NK-92 (cell line): ENCODE results near the gene NCOA3.
"Not testable (repeated sequence)": the region's sequence is repeated elsewhere in the genome, so short reads cannot be mapped to it uniquely, and the experiment has no call there.

ENCODE experiments used
- DNase-seq: peaks from one replicate; lab custom pipeline; 2025; ENCODE audit not compliant: unreplicated experiment; lab: John Stamatoyannopoulos, UW

NCOA3 gene

DNA sequence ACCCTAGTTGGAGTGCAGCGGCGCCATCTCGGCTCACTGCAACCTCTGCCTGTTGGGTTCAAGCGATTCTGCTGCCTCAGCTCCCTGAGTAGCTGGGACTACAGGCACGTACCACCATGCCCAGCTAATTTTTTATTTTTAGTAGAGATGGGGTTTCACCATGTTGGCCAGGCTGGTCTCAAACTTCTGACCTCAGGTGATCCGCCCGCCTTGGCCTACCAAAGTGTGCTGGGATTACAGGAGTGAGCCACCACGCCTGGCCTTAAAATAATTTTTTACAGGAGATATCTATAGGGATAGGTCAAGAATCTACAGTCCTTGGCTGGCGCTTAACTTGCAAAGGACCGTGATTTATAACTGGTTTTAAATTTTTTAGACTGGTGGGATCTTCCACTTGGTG is 93.5 kb downstream of the NCOA3 start:
- DNase-seq, result not testable (repeated sequence)

- DNase-seq, result no peak
Measured at GRCh38 chr20:47596003-47596571, 94.4 kb downstream of the NCOA3 start.

DNA sequence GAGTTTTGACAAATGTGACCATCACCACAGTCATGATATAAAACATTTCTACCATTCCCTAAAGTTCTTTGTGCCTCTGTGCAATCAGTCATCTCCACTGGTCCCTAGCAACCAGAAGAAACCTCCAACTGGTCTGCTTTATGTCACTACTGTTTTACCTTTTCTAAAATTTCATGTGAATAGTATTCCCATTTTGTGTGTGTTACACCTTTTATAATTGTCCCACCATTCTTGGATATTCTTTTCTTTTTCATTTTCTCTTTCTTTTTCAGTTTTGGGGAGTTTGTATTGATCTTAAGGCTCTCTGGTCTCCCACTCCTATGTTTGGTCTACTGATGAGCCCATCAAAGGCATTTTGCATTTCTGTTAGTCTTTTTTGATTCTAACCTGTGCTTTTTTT is 95.4 kb downstream of the NCOA3 start:
- no peak for DNase-seq

GRCh38 chr20:47598911-47599744 is 97.4 kb downstream of the NCOA3 start:
- DNase-seq, result no peak

DNA sequence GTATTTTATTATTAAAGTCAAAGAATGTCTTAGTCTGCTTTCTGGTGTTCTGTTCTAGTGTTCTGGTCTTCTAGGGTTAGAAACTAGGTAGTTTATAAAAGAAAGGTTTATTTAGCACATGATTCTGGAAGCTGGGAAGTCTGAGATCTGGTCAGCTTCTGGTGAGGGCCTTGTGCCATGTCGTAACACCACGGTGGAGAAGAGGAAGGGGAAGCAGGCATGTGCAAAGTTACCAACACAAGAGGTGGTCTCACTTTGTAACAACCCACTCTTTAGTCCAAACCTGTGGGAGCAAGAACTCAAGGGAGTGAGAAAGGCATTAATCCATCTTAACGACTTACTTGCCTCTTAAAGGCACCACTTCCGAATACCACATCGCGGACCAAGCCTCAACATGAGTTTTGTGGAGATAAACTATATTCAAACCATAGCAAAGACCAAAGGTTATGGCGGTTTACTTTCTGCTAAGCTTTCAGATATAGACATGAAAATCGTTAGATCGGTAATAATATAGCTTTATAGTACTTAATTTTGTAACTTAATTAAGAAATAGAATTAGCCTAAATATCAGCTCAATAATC is 99.4 kb downstream of the NCOA3 start:
- no peak for DNase-seq

GRCh38 chr20:47603260-47603659 is 101.6 kb downstream of the NCOA3 start:
- DNase-seq, result no peak

DNA sequence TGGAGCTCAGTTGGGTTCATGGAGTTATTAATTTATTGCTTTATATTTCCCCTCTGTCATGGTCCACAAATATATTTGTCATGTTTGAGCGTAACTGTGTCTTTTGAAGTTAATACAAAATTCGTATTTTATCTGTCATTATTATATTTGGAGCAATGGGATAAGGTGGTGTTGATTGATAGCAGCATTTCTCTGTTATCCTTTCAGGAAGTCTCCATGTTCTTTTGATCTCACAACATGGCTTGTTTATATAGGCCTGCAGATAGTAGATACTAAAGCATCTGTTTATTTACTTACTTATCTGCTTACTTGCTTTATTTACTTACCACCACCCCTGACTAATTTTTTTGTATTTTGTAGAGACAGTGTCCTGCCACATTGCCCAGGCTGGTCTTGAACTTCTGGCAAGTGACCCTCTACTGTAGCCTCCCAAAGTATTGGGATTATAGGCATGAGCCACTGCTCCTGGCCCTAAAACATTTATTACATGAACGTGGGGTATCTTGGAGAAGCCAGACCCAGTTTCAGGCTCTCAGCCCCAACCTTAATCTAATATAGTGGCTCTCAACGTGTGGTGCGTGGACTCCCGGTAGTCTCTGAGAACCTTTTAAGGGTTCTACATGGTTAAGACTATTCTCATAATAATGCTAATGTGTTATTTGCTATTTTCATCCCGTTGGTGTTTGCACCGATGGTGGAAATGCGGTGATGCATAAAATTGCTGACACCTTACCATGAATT is 104.2 kb downstream of the NCOA3 start:
- DNase-seq, result no peak

- no peak for DNase-seq
Measured at GRCh38 chr20:47606414-47606982, 104.8 kb downstream of the NCOA3 start.

GRCh38 chr20:47606983-47607613 is 105.4 kb downstream of the NCOA3 start:
- no peak for DNase-seq

DNA sequence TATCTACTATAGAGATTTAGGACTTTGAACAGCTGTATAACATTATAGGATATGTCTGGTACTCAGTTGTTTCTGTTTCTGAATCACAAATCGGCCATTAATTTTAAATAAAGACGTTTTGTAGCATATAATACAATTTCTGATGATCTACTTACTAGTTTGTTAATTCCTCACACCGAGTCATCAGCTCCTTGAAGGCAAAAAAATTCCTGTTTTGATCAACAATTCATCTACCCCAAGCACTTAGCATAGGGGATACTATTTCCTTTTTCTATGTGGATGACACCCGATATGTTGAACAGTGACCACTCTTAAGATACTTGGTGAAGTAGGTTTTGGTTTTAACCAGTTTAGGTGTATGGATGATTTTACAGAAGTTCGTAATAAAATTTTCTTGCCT is 107.3 kb downstream of the NCOA3 start:
- DNase-seq, result no peak

DNA sequence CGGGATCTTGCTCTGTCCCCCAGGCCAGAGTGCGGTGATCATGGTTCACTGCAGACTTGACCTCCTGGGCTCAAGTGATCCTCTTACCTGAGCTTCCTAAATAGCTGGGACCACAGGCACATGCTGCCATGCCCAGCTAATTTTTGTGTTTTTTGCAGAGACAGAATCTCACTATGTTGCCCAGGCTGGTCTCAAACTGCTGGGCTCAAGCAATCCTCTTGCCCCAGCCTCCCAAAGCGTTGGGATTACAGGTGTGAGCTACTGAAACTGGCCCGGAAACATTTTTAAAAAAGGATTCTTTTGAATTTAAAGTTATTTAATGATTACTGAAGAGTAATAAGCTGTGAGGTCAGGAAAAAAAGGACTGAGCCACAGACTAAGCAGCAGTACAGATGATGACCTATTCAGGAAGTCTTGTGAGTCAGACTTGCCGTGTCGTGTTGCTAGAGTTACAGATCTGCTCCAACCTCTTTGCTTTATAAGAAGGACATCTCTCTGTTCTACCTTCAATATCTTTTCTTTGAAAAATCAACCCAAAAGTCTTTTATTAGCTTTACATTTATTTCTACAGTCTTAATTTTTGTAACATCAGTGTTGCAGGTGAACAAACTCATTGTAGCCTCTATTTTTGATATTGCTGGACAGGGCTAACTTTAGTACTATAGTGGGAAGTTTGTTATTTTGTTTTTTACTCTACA is 108.7 kb downstream of the NCOA3 start:
- no peak for DNase-seq

DNA sequence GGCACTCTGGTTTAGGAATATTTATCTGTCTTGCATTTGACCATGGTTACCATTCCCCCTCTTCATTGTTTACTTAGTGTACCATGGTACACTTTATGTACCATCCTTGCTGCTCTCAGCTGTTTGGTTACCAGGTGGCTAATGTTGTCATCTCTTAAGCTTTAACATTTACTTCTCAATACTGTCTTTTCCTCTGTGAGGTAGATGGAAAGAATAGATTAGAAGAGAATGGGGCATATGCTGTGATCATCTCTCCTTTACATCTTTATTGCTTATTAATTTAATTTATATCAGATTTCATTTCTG is 109.2 kb downstream of the NCOA3 start:
- DNase-seq, result no peak

DNA sequence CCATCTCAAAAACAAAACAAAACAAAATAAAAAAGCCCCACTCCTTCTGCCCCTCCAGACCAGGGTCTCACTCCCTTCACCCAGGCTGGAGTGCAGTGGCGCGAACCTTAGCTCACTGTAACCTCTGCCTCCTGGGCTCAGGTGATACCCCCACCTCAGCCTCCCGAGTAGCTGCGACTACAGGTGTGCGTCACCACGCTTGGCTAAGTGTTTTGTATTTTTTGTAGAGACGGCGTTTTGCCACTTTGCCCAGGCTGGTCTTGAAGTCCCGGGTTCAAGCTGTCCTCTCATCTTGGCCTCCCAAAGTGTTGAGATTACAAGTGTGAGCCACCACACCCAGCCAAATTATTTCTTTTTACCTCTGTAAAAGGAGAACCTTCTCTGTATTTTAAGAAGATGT is 110.1 kb downstream of the NCOA3 start:
- no peak for DNase-seq

DNA sequence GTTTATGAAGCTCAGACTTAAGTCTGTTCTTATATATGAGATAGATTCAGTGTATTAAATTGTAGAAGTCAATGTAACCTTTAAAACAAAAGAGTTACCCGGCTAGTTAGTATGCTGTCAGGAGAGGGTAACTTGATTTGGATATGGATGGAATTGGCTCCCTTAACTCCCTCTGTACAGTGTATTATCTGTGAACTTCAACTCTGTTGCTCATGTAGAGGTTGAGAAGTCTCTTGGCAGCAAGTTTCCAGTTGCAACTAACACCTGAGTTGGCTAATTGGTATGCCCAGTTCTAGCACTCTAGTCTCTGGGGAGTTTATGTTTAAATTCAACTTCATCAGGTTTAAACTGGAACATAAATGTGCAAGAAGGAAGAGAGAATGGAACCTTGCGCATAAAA is 111.0 kb downstream of the NCOA3 start:
- no peak for DNase-seq

DNA sequence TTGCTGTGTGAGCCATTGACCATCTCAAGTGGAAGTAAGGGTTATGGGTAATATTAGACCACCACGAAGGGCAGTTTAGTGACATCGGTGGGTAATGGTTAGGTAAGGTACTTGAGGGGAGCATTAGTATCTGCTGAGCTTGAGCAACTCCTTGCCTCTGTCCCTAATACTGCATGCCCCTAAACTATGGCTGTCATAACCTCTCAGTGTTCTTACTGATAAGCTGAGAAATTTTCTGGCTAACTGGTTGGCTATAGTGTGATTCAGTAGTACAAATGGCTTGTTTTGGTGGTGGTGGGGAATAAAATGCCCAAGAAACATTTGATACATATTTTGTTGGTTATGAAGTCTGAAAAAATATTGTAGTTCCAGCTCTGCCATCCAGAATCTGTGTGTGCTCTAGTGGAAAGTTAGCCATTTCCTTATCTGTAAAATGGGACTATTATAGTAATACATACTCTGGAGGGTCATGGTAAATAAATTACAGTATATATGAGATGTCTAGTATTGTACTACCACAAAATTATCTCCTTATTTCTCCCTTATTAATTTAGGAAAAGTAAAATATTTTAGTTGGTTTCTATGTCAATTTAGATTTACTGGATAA is 113.1 kb downstream of the NCOA3 start:
- no peak for DNase-seq

DNA sequence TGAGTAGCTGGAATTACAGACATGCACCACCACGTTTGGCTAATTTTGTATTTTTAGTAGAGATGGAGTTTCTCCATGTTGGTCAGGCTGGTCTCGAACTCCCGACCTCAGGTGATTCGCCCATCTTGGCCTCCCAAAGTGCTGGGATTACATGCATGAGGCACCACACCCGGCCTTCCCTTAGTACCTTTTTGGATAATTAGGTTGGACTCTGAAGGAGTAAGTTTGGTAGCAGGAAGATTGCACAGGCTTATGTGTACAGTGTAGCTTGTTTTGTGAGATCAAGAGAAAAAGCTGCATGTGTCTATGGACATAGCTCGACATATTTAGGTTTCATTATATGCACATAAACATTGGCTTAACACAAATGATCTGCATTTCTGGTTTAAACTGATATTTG is 116.8 kb downstream of the NCOA3 start:
- no peak for DNase-seq

DNA sequence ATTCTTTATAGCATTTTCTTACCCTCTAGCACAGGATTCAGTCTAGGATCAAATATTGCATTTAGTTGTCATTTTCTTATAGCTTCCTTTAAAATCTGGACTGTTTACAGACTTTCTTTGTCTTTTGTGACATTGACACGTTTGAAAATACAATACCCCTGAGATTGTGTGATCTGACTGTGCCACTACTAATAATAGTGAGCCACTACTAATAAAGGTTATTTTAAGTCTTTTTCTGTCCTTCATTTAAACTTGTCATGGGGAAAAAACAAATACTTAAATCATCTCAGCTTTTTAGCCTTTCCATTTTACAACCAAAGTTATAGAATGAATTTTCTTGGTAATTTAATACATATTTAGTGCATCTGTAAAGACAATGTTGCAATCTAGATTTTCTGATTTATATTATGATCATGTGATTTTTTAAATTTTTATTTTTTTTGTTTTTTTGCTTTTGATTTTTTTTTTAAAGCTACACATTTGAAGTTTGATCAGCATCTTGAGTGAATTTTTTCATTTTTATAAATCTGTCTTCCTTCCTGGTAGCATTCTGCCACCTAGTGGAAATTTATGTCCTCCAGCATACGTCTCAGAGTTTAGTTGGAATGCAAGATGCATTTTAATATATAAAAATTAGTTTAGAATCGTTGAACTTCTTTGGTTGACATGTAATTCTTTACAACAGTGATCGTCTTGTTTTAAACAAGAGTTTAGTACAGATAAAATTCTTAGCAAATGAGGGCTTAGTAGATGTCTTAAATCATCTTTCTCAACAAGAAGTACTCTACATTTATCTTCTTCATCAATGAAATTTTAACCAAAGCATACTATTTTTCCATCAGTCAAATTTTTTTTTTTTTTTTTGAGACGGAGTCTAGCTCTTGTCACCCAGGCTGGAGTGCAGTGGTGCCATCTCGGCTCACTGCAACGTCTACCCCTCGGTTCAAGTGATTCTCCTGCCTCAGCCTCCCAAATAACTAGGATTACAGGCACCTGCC is 119.4 kb downstream of the NCOA3 start:
- no peak for DNase-seq

DNA sequence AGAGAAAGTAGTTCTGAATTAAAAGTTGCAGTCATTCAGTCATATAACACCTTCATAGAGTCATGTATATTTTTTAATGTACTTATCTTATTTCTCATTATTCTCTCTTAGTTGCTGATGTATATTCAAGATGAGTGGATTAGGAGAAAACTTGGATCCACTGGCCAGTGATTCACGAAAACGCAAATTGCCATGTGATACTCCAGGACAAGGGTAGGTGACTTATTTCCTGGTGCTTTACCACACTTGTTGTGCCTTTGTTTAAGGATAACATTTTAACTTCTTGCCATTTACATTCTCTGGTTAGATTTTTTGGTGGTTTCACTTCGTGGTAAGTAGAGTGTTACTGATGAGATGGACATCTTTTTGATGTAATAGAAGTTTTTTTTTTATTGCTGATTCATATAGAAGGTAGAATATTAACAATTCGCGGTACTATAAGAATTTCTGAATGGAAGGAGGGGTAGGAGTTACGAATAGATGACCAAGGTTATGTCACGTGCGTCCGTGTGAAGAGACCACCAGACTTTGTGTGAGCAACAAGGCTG is 120.5 kb downstream of the NCOA3 start:
- DNase-seq, result no peak

DNA sequence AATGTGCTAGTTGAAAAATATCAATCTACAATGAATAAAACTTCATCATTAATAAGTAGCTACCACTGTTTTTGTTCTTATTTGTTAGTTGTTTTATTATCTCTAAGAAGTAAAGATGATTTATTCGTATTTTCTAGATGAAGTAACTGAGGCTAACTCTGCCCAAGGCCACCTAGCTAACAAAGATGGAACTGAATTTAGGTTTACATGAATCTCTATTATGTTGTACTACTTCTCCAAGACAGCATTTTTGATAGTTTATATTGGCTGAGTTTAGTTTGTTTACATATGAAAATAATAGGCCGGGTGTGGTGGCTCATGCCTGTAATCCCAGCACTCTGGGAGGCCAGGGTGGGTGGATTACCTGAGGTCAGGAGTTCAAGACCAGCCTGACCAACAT is 121.5 kb downstream of the NCOA3 start:
- DNase-seq, result no peak
